HG02884 (cell line): ENCODE measurements around the gene STARD9.

ENCODE experiments used
- ATAC-seq: cut with Tn5 transposase; IDR thresholded peaks from one replicate; pipeline ENCODE4 v1.9.1; 2021; ENCODE audit warnings: mild to moderate bottlenecking, moderate library complexity; ENCODE audit not compliant: unreplicated experiment

STARD9 gene

DNA sequence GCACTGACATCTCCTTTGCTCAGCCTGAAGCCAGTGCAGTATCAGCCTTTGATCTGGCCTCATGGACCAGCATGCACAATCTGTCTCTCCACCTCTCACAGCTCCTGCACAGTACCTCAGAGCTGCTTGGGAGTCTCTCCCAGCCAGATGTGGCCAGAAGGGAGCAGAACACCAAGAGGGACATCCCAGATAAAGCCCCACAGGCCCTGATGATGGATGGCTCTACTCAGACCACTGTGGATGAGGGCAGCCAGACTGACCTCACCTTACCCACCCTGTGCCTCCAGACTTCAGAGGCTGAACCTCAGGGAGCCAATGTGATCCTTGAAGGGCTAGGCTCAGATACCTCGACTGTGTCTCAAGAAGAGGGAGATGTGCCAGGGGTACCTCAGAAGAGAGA, 117.1 kb downstream of the STARD9 start:
- ATAC-seq: no peak

DNA sequence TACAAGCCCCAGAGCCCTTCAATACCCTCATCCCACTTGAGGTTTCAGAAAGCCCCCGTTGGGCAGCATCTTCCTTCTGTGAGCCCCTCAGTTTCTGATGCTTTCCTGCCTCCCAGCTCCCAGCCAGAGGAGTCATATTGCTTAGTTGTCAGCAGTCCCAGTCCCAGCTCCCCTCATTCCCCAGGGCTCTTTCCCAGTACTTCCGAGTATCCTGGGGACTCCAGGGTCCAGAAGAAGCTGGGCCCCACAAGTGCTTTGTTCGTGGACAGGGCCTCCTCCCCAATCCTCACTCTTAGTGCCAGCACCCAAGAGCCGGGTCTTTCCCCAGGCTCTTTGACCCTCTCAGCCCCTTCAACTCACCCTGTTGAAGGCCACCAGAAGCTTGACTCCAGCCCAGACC, 117.6 kb downstream of the STARD9 start:
- ATAC-seq: no peak

DNA sequence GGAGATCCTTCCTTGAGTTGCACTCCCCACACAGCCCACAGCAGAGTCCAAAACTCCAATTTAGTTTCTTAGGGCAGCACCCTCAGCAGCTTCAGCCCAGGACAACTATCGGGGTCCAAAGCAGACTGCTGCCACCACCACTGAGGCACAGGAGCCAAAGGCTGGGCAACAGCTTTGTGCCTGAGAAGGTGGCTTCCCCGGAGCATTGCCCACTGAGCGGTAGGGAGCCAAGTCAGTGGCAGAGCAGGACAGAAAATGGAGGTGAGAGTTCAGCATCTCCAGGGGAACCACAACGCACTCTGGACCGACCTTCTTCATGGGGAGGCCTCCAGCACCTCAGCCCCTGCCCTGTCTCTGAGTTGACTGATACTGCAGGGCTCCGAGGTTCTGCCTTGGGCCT, 118.1 kb downstream of the STARD9 start:
- no peak for ATAC-seq

DNA sequence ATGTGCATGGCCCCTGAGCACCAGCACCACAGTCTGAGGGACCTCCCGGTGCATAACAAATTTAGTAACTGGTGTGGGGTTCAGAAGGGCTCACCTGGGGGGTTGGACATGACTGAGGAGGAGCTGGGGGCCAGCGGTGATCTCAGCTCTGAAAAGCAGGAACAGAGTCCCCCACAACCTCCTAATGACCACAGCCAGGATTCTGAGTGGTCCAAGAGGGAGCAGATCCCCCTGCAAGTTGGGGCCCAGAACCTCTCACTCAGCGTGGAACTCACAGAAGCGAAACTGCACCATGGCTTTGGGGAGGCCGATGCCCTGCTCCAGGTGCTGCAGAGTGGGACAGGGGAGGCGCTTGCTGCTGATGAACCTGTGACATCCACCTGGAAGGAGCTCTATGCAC, 118.5 kb downstream of the STARD9 start:
- no peak for ATAC-seq

DNA sequence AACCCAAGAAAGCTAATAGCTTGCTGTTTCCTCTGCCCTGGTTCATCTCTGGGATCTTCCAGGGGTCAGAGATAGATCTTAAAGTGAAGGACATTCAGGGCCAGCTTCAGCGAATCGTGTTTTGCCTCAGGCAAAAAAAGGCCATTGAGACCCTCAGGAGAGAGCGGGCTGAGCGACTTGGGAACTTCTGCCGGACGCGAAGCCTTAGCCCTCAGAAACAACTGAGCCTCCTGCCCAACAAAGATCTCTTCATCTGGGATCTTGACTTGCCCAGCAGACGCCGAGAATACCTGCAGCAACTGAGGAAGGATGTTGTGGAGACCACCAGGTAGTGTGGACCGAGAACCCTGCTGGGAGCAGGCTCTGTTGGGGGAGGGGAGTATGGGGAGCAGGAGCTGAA, 119.0 kb downstream of the STARD9 start:
- no peak for ATAC-seq

DNA sequence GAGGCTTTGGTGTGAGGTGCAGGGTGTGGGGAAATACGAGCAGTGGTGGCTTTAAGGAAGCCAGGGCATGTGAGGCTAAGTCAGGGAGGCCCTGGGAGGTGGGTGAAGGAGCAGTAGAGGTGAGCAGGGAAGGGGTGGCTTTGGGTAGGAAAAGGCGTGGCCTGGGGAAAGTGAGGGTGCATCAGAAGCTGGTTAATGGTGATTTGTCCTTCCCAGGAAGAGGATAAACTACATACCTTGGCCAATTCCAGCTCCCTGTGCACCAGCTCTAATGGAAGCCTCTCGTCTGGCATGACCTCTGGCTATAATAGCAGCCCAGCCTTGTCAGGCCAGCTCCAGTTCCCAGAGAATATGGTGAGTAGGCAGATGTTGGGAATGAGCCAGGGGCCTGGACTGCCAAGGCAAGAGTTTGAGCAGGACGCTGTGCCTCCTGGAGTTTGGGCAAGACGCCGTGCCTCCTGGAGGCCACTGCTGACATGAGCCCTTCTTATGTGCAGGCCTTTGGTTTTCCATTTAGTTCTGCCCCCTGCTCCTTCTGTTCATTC, 120.2 kb downstream of the STARD9 start:
- ATAC-seq: no peak

DNA sequence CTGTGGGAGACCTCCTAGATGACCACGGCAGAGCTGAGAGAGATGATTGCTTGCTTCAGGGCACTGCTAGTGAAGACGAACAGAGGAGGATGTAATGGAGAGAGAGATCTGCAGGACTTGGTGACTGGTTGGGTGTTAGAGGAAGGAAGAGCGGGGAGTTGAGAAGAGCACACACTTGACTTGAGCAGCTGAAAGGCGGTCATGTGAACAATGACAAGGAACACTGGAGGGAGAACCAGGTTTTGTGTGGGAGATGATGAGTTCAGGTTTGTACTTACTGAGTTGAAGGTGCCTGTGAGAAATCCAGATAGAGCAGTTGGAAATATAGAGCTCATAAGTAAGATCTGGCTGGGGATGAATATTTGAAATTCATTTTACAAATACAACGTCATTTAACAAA, 121.2 kb downstream of the STARD9 start:
- ATAC-seq: no peak

DNA sequence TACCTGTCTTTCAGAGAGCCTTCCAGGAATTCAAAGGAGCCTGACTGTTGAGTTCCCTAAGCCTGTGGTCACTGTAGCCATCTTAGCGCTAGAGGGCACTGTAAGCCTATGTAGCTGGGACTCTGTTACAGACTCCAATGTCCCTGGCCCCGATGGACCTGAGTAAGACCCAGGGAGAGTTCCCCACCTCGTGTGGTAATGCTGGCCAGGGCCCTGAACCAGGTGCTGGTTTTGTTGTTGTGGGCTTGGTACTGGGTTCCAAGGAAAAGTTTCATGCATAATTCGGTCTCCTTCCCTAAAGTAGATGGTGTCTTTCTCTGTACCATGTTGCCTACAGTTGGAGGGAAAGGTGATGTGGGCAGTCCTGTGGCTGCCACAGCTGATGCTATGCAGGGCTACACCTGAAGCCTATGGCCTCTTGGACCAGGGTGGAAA, 129.1 kb downstream of the STARD9 start:
- ATAC-seq: no peak

DNA sequence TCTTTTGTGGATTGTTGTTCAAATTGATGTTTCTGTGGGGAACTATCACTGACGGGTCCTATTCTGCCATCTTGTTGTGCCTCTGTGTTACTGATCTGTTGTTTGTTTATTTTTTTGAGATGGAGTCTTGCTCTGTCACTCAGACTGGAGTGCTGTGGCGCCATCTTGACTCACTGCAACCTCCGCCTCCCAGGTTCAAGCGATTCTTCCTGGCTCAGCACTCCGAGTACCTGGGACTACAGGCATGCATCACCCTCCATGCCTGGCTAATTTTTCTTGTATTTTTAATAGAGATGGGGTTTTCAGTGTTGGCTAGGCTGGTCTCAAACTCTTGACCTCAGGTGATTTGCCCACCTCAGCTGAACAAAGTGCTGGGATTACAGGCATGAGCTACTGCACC, 129.9 kb downstream of the STARD9 start:
- ATAC-seq: no peak

DNA sequence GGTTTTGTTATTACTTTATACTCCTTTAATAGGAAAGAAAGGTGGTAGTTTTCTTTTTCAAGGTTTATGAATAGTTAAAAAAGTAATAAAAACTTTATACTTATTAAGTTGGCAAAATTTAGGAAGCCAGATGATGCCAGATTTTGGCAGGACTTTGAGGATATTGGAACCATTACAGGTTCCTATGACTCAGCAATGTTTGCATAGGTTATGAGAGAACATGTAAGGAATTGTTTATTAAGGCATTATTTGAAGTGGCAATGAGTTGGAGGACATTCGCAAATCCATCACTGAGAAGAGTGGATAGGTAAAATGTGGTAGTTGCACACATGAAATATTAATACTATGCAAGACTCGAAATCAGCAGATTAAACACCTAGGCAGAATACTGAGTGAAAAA, 131.7 kb downstream of the STARD9 start:
- no peak for ATAC-seq

DNA sequence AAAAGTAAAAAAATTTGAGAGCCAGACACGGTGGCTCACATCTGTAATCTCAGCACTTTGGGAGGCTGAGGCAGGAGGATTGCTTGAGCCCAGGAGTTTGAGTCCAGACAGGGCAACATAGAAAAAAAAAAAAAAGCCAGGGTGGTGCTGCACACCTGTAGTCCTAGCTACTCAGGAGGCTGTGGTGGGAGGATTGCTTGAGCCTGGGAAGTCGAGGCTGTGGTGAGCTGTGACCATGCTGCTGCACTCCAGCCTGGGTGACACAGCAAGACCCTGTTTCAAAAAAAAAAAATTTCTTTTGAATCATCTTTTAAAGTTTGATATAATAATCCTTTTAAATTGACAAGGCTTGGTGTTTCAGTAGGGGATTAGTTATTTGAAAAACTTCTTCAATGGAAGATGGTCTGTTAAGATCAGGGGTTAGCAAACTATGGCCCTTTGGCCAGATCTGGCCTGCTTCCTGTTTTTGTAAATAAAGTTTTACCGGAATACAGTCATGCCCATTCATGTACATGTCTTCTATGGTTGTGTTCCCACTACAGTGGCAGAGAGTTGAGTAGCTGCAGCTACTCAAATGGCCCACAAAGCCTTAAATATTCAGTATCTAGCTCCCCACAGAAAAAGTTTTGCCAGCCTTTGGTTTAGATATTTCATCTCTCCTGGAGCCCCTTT, 132.6 kb downstream of the STARD9 start:
- no peak for ATAC-seq

DNA sequence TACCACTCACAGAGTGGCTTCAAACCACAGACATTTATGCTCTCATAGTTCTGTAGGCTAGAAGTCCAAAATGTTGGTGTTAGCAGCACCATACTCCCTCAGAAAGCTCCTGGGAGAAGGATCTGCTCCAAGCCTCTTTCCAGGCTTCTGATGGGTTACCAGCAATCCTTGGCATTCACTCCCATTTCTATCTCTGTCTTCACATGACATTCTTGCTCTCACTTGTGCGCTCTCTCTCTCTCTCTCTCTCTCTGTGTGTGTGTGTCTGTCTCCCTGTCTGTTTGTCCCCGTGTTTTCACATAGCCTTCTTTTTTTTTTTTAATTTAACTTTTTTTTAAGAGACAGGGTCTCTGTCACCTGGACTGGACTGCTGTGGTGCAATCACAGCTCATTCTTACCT, 135.3 kb downstream of the STARD9 start:
- no peak for ATAC-seq

DNA sequence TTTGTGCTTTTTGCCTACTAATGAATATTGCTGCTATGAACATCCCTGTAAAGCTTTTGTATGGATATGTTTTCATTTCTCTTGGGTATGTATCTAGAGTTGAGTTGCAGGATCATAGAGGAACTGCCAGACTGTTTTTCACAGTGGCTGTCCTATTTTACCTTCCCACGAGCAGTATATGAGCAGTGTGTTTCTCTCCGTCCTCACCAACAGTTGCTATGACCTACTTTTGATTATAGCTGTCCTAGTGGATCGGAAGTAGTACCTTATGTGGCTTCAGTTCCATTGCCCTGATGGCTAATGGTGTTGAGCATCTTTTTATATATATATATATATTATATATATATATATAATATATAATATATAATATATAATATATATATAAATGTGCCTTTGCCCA, 136.3 kb downstream of the STARD9 start:
- no peak for ATAC-seq

DNA sequence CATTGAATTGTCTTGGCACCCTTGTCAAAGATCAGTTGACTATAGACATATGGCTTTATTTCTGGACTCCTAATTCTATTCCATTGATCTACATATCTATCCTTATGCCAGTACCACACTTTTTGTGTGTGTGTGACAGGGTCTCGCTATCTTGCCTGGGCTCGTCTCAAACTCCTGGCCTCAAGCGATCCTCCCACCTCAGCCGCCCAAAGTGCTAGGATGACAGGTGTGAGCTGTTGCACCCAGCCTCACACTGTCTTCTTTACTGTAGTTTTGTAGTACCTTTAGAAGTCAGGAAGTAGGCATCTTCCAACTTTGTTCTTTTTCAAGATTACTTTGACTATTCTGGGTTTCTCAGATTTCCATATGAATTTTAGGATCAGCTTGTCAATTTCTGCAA, 137.2 kb downstream of the STARD9 start:
- no peak for ATAC-seq

DNA sequence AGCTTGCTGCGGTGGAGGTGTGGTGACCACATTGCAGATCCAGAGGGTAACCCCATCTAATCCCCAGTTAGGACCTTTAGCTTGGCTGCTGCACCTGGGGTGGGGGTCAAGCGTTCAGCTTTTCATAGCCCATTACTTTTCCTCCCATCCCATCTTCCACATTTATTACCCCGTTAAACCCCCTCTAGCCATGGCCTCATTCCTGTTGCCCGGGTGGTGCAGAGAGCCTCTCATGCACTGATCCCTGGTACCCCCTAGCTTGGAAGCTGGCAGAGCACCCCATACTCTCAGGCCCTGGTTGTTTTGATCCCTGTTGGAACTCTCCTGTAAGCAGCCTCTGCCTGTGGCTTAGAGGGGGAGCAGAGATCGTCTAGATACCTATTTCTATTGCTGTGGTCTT, 140.7 kb downstream of the STARD9 start:
- no peak for ATAC-seq

DNA sequence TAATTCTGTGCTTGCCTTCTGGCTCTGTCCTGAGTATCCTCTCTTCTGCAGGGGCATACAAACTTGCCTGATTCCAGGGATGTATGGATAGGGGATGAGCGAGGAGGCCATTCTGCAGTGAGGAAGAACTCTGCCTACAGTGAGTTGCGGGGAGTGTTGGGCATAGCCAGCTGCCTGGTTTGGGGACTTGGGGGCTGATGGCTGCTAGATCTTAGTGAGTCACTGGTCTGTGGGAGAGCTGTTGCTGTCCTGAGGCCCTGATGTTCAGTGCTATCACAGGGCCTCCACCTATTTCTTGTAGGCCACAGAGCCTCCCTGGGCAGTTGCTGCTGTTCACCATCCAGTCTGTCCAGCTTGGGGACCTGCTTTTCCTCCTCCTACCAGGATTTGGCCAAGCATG, 141.2 kb downstream of the STARD9 start:
- no peak for ATAC-seq

DNA sequence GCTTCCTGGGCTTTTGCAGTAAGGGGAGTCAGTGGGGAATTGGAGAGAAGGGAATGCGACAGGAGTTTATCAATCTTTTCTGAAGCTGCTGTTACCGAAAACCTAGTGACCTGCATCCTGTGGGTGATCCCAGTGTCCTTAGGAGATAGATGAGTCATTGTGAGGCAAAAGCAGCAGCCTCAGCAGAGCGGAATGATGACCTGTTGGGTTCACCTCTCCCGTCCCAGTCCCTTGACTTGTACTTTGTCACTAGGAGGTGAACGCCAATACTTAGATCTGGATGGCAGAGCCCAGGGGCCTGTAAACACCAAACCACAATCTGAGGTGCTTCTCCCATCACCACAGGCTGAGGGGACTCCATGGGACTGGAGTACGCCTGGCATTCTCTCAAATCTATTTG, 143.6 kb downstream of the STARD9 start:
- ATAC-seq: no peak

DNA sequence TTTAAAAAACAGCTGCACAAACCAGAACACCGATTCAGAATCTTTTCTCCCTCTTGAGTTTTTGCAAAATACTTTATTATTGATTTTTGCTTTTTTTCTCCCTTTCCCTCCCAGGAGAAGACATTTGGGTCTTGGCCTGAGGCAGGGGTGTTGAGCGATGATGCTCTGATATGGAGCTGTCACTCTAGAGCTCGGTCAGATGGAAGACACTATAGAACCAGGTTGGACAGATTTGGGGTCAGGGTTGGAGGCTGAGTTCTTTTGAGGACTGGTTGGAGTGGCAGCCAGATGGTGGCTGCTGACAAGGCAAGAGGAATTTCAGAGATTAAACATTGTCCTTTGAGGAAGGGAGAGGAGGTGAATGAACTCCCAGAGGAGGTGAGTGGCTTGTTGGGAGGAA, 144.7 kb downstream of the STARD9 start:
- ATAC-seq: no peak

DNA sequence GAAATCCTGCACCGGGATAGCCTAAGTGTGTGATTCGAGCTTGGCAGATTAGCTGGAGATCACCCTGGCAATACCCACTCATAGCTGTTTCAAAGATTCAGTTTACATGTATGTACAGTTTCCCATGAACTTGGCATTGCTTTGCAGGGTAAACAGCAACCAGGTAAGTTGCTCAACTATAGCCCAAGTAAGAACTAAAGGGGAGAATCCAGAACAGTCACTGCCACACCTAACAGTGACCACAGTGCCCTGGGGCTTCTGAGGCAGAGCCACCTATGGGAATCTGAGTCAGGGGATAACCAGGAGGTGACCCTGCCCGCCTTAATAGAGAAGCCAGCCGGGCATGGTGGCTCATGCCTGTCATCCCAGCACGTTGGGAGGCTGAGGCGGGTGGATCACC, 145.6 kb downstream of the STARD9 start:
- ATAC-seq: no peak

DNA sequence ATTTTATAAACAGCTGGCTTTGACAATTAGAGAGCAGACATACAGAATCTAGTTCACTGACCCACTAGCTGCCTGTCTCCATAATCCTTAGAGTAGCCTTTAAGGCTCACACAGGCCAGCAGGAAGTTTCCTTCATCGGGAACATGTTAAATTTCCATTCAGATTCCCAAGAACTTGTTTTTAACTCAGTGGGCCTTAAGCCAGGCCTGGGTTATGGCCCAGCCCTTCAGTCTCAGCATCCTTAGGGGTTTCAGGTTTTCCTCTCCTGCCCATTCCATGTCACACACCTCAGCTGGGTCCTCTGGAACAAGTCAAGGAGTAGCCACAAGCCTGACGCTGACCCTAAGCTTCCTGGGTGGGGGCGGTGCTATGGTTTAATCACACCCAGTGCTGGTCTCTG, 146.5 kb downstream of the STARD9 start:
- no peak for ATAC-seq

DNA sequence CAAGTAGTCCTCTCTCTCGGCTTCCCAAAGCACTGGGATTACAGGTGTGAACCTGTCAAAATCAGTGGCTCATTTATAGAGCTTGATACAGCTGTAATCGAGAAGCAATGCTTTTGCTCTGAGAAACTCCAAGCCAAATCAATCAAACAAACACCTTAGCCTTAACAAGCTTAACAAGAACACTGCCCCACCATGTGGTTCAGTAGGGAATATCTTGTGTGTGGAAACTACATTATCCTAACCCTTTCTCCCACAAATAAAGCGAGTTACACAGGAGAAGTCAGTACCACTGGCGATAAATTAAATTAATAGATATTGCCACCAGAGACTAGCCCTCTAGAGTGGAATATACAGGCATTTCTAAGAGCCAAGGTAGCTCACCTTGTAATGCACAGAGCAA, 147.7 kb downstream of the STARD9 start:
- ATAC-seq: no peak

DNA sequence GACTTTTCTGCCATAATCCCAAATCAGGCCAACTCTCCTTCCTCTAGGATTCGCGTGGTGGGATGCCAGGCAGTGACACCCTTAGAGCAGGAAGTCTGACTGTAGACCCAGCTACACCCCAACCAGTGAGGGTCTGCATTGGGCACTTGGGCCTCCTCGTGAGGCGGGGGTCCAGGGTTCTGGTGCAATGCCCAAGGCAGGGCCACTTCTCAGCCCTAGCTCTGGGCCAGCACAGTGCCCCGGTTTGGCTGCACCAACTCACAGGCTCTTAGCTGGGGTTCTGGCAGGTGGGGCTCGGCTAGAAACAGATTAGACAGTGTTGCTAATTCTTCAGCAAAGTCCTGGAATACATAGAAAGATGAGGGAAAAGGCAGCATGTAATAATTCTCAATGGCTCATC, 148.9 kb downstream of the STARD9 start:
- no peak for ATAC-seq

DNA sequence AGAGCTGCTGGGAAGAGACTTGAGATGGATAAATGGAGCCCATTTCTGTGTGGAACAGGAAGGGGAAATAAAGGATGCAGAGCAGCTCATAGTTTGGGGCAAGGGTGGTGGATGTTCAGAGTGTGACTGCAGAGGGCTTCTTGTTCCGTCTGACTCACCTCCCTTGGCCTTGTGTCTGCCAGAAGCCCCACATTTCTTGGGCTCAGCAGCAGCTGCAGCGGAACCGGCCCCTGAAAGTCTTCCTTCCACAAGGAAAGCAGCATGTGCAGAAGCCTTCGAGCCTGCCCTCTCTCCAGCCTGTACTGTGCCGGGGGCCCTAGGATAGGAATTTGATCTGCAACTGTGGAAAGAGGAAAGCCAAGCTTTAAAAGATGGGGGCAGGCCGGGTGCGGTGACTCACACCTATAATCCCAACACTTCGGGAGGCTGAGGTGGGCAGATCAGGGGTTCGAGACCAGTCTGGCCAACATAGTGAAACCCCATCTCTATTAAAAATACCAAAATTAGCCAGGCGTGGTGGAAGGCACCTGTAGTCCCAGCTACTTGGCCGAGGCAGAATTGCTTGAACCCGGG, 150.0 kb downstream of the STARD9 start:
- no peak for ATAC-seq
